Uterus (tissue), 4 donors: ENCODE results near the gene ONECUT1. TPM values are rescaled to one million over a fixed set of nuclear protein-coding genes. Genes with fewer than 3 reads are reported as not detected.

ENCODE experiments used
- DNase-seq, 2 donors: peaks; one replicate each; pipeline ENCODE4 v3.0.0-alpha.2; 2019 to 2020
- H3K27ac ChIP-seq, 2 donors: fragments of 200-600 bp; sonication (generic); 1 replicate in 1 of 2; 2 replicates in 1 of 2; pipeline ENCODE4 v1.5.1; 2016 to 2018
- H3K27me3 ChIP-seq, 2 donors: fragments of 200-600 bp; sonication (generic); one replicate each; pipeline ENCODE4 v1.5.1; 2018 to 2019; ENCODE audit warnings: control low read depth in 1 of 2
- H3K36me3 ChIP-seq, 2 donors: fragments of 200-600 bp; sonication (generic); one replicate each; pipeline ENCODE4 v1.5.1; 2019; ENCODE audit warnings: control low read depth in 1 of 2
- H3K4me1 ChIP-seq, 2 donors: fragments of 200-600 bp; sonication (generic); one replicate each; pipeline ENCODE4 v1.5.1; 2018 to 2019; ENCODE audit warnings: control low read depth in 1 of 2
- H3K4me3 ChIP-seq, 2 donors: fragments of 200-600 bp; sonication (generic); 1 replicate in 1 of 2; 2 replicates in 1 of 2; pipeline ENCODE4 v1.5.1; 2018 to 2019; ENCODE audit warnings: mild to moderate bottlenecking in 1 of 2
- H3K9me3 ChIP-seq, 2 donors: fragments of 200-600 bp; sonication (generic); one replicate each; pipeline ENCODE4 v1.5.1; 2019; ENCODE audit warnings: control low read depth in 1 of 2
- POLR2A ChIP-seq, 2 donors: fragments of 450-650 bp; IDR thresholded peaks; one replicate each; pipeline ENCODE4 v1.6.1; 2016; ENCODE audit warnings: antibody characterized with exemption in 2 of 2, mild to moderate bottlenecking in 1 of 2, moderate library complexity in 1 of 2
- intact Hi-C: fragments of 100-400 bp; cut with DNase I; formaldehyde crosslinking; loops from one replicate; pipeline ENCODE4 v1.15.1; 2023; ENCODE audit warnings: low total_unique reads
- total RNA-seq, 4 donors: library from RNA; depleted of rRNA in 3 of 4; stranded (reverse); fragments of >200 nt in 3 of 4; gene quantifications; one replicate each; pipeline versions ENCODE4 v1.1.0 to v1.2.4, GENCODE V29; 2014 to 2023
- TF ChIP-seq, protein P1 (sequence below), 4 experiments: fragments of 200-600 bp in 2 of 4; fragments of 450-650 bp in 2 of 4; sonication (generic) in 2 of 4; IDR thresholded peaks; one replicate each; pipeline ENCODE4 v1.5.1; 2016 to 2019; ENCODE audit warnings: antibody characterized with exemption in 4 of 4, mild to moderate bottlenecking in 2 of 4, moderate library complexity in 1 of 4
- donor health status: DM: yes; HTN: yes; CAD: no.

Gene ONECUT1
- total RNA-seq, 4 donors from 2014 or later: not detected

DNA sequence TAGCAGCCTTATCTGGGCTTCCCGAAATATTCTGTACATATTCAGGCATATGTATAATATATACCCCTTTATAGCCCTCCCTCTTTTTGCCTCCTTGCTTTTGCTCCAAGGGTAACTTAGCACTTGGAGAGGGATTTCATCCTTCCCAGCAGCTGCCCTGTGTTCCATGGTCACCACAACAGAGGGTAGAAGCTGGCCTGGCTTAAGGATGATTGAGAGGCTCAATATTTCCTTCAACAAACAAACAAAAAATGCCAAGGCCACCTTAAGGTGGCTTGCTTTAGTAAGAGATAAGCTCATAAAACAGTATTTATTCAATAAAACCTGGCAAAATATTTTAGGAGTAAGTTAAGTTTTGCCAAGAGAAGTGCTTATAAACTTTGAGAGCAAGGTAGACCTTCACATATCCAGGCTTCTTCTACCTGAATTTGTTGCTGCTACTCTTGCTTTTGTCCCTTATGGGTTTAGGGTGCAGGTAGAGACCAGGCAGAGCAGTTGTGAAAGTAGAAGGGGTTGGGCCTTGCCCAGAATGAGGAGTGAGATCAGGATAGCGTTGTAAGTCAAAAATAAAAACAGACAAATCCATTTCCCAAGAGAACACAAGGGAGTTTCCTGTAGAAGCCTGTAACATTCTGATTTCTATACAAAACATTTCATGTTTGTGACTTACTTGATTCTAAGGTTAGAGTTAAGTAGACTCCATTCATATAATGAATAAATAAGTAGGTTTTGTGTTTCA is 58.2 kb downstream of the ONECUT1 start:
- no peaks in the 10 kb centered on the region for H3K4me1 ChIP-seq
- H3K27ac ChIP-seq: no peak overlapping the region
- no peak for DNase-seq
- H3K4me3 ChIP-seq: no peak overlapping the region
- no peaks in the 10 kb centered on the region for H3K36me3 ChIP-seq
- intact Hi-C loops: no loop called here
- TF ChIP-seq, protein P1, sequence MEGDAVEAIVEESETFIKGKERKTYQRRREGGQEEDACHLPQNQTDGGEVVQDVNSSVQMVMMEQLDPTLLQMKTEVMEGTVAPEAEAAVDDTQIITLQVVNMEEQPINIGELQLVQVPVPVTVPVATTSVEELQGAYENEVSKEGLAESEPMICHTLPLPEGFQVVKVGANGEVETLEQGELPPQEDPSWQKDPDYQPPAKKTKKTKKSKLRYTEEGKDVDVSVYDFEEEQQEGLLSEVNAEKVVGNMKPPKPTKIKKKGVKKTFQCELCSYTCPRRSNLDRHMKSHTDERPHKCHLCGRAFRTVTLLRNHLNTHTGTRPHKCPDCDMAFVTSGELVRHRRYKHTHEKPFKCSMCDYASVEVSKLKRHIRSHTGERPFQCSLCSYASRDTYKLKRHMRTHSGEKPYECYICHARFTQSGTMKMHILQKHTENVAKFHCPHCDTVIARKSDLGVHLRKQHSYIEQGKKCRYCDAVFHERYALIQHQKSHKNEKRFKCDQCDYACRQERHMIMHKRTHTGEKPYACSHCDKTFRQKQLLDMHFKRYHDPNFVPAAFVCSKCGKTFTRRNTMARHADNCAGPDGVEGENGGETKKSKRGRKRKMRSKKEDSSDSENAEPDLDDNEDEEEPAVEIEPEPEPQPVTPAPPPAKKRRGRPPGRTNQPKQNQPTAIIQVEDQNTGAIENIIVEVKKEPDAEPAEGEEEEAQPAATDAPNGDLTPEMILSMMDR (IDR thresholded peaks at IDR 0.05): no peak
- no peak for TF ChIP-seq POLR2A (IDR thresholded peaks at IDR 0.05)
- no peaks in the 10 kb centered on the region for H3K9me3 ChIP-seq
- H3K27me3 ChIP-seq: no peaks in the 10 kb centered on the region

DNA sequence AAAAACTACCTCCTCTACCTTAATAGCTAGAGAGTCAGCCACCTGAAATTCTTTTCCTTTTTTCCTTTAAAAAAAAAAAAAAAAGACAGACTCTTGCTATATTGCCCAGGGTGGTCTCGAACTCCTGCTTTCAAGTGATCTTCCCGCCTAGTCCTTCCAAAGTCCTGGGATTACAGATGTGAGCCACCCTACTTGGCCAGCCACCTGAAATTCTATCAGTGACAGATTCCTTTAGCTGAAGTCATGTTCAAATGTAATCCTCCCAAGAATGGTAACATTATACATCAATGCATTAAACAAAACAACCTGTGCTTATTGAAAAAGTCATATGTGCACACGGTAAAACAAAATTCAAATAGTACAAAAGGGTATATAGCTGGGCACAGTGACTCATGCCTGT is 59.1 kb downstream of the ONECUT1 start:
- intact Hi-C loops: no loop called here
- Histone ChIP-seq H3K4me3 (no peak overlapping the region), H3K27ac (no peak overlapping the region), H3K36me3 (no peaks in the 10 kb centered on the region), H3K4me1 (no peaks in the 10 kb centered on the region), H3K9me3 (no peaks in the 10 kb centered on the region), H3K27me3 (no peaks in the 10 kb centered on the region)
- no peak for DNase-seq
- TF ChIP-seq, protein P1 (IDR thresholded peaks at IDR 0.05): no peak
- TF ChIP-seq POLR2A (IDR thresholded peaks at IDR 0.05): no peak

DNA sequence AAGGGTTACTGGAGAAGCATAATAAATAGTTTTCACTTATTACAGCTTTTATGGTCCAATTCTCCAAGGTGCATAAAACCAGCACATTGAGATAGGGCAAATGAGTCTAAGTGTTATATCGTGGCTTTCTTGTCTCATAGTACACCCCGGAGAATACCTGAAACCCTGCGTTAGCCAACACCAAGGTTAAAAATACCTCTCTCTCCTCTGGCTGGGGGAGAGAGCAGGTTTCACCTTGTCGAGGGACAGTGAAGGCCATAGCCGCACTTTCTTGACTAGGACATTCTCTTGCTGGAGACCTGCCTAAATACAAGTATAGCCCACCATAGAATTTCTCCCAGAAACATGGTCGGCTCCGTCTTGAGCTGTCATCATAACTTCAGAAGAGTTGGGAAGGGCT is 59.5 kb downstream of the ONECUT1 start:
- H3K9me3 ChIP-seq: no peaks in the 10 kb centered on the region
- no peak overlapping the region for H3K4me3 ChIP-seq
- DNase-seq: no peak
- intact Hi-C loops: no loop called here
- no peak for TF ChIP-seq POLR2A (IDR thresholded peaks at IDR 0.05)
- TF ChIP-seq, protein P1 (IDR thresholded peaks at IDR 0.05): no peak
- no peaks in the 10 kb centered on the region for H3K36me3 ChIP-seq
- no peaks in the 10 kb centered on the region for H3K27me3 ChIP-seq
- no peaks in the 10 kb centered on the region for H3K4me1 ChIP-seq
- H3K27ac ChIP-seq: no peak overlapping the region

DNA sequence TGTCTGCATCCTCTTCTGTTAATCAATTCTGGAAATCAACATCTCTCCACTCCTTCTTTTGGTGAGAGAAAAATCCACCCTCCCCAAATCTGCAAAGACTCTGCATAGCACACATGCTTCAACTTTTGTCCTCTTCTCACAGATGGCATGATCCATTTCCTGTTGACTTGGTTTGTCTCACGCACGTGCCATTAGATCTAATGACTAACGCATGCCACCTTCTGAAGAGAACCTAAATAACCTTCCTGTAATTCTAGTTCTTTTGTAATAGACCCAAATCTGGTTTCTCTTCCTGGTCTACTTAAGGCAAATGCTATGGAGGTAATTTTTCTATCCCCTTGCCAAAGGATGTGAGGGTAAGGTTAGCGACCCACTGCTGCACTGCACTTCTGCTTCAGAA is 60.0 kb downstream of the ONECUT1 start:
- no peaks in the 10 kb centered on the region for H3K4me1 ChIP-seq
- H3K9me3 ChIP-seq: no peaks in the 10 kb centered on the region
- no peak overlapping the region for H3K27ac ChIP-seq
- no peaks in the 10 kb centered on the region for H3K36me3 ChIP-seq
- no peak overlapping the region for H3K4me3 ChIP-seq
- DNase-seq: no peak
- TF ChIP-seq, protein P1 (IDR thresholded peaks at IDR 0.05): no peak
- TF ChIP-seq POLR2A (IDR thresholded peaks at IDR 0.05): no peak
- H3K27me3 ChIP-seq: no peaks in the 10 kb centered on the region
- intact Hi-C loops: no loop called here

DNA sequence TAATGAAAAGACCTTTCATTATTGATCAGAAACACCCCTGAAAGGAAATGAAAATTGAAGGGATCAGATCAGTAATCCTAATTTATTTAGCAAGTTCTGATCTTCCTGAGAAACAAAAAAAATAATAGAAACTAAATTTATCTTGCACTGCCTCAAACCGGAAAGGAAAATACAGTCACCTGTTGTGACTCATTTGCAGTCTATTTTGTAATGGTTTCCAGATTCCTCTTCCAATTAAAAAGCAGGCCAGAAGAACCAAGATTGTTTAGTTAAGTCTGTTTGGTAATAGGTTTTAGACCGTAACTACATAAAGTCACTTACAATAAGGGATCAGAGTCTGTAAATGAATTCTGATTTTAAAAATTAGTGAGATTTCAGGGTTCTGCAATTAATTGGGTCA is 61.2 kb downstream of the ONECUT1 start:
- no peaks in the 10 kb centered on the region for H3K36me3 ChIP-seq
- intact Hi-C loops: no loop called here

More for the DNA sequence above, 61.2 kb downstream of the ONECUT1 start:
- Histone ChIP-seq H3K9me3 (no peaks in the 10 kb centered on the region), H3K27ac (no peak overlapping the region), H3K4me3 (no peak overlapping the region), H3K27me3 (no peaks in the 10 kb centered on the region), H3K4me1 (no peaks in the 10 kb centered on the region)
- TF ChIP-seq, protein P1 (IDR thresholded peaks at IDR 0.05): no peak
- TF ChIP-seq POLR2A (IDR thresholded peaks at IDR 0.05): no peak
- no peak for DNase-seq
